ENCODE measurements around the gene STK26. TPM values are rescaled to one million over a fixed set of nuclear protein-coding genes. Genes with fewer than 3 reads are reported as not detected.

Gene STK26
- total and polyA plus RNA-seq, 4 donors, result 9.1 to 16.4 (median 11.1) TPM

- peaks cover 0 to 58% (median 41%) of the 10 kb centered on the region in 3 donors for H3K27me3 ChIP-seq (ENCODE audit: control insufficient read depth in 3 of 3, insufficient read depth in 3 of 3, low read length in 2 of 3)
- no peaks in the 10 kb centered on the region for H3K36me3 ChIP-seq (ENCODE audit: control insufficient read depth in 4 of 4, insufficient read depth in 4 of 4, low read length in 4 of 4)
- no peak for ATAC-seq (ENCODE audit: insufficient read depth, low FRiP score)
- 45 to 82% methylated on average over 5 of the region's 5 CpGs for WGBS, 2 donors
- no peak for TF ChIP-seq CTCF (IDR thresholded peaks at IDR 0.05; ENCODE audit: control extremely low read depth, extremely low read depth)
- no peaks in the 10 kb centered on the region for H3K4me1 ChIP-seq (ENCODE audit: control insufficient read depth in 5 of 5, insufficient read depth in 5 of 5, low read length in 5 of 5)
- no peak overlapping the region for H3K4me3 ChIP-seq
- H3K27ac ChIP-seq (ENCODE audit: low read depth in 1 of 2, low read length in 1 of 2), result no peak overlapping the region
- DNase-seq, result no peak
- no peak overlapping the region for H3K9ac ChIP-seq (ENCODE audit: insufficient read depth in 1 of 2, low read length in 2 of 2)
- no peaks in the 10 kb centered on the region for H3K9me3 ChIP-seq (ENCODE audit: control insufficient read depth in 4 of 4, insufficient read depth in 3 of 4, low read length in 3 of 4)
Measured at GRCh38 chrX:132037479-132037993, 14.4 kb downstream of the STK26 start.

- Histone ChIP-seq H3K27me3 (ENCODE audit: control insufficient read depth in 3 of 3, insufficient read depth in 3 of 3, low read length in 2 of 3) (peaks cover 0 to 64% (median 32%) of the 10 kb centered on the region in 3 donors), H3K4me1 (ENCODE audit: control insufficient read depth in 5 of 5, insufficient read depth in 5 of 5, low read length in 5 of 5) (no peaks in the 10 kb centered on the region), H3K27ac (ENCODE audit: low read depth in 1 of 2, low read length in 1 of 2) (no peak overlapping the region), H3K9me3 (ENCODE audit: control insufficient read depth in 4 of 4, insufficient read depth in 3 of 4, low read length in 3 of 4) (no peaks in the 10 kb centered on the region), H3K9ac (ENCODE audit: insufficient read depth in 1 of 2, low read length in 2 of 2) (no peak overlapping the region), H3K4me3 (no peak overlapping the region), H3K36me3 (ENCODE audit: control insufficient read depth in 4 of 4, insufficient read depth in 4 of 4, low read length in 4 of 4) (no peaks in the 10 kb centered on the region)
- ATAC-seq (ENCODE audit: insufficient read depth, low FRiP score), result no peak
- 78 to 91% methylated on average over 2 of the region's 2 CpGs for WGBS, 2 donors
- DNase-seq, result no peak
- no peak for TF ChIP-seq CTCF (IDR thresholded peaks at IDR 0.05; ENCODE audit: control extremely low read depth, extremely low read depth)
Measured at GRCh38 chrX:132040066-132040465, 17.0 kb downstream of the STK26 start.

GRCh38 chrX:132041015-132041414 lies 17.9 kb downstream of the STK26 start:
- no peak for ATAC-seq (ENCODE audit: insufficient read depth, low FRiP score)
- H3K27ac ChIP-seq (ENCODE audit: low read depth in 1 of 2, low read length in 1 of 2), result no peak overlapping the region
- H3K4me3 ChIP-seq, result no peak overlapping the region
- no peaks in the 10 kb centered on the region for H3K36me3 ChIP-seq (ENCODE audit: control insufficient read depth in 4 of 4, insufficient read depth in 4 of 4, low read length in 4 of 4)
- H3K9ac ChIP-seq (ENCODE audit: insufficient read depth in 1 of 2, low read length in 2 of 2), result no peak overlapping the region
- WGBS, 2 donors, result 69 to 86% methylated on average over 4 of the region's 4 CpGs
- H3K27me3 ChIP-seq (ENCODE audit: control insufficient read depth in 3 of 3, insufficient read depth in 3 of 3, low read length in 2 of 3), result peaks cover 0 to 67% (median 33%) of the 10 kb centered on the region in 3 donors
- no peak for DNase-seq
- no peaks in the 10 kb centered on the region for H3K9me3 ChIP-seq (ENCODE audit: control insufficient read depth in 4 of 4, insufficient read depth in 3 of 4, low read length in 3 of 4)
- TF ChIP-seq CTCF (IDR thresholded peaks at IDR 0.05; ENCODE audit: control extremely low read depth, extremely low read depth), result no peak
- no peaks in the 10 kb centered on the region for H3K4me1 ChIP-seq (ENCODE audit: control insufficient read depth in 5 of 5, insufficient read depth in 5 of 5, low read length in 5 of 5)

- Histone ChIP-seq H3K9ac (ENCODE audit: insufficient read depth in 1 of 2, low read length in 2 of 2) (no peak overlapping the region), H3K9me3 (ENCODE audit: control insufficient read depth in 4 of 4, insufficient read depth in 3 of 4, low read length in 3 of 4) (no peaks in the 10 kb centered on the region), H3K27ac (ENCODE audit: low read depth in 1 of 2, low read length in 1 of 2) (no peak overlapping the region), H3K4me3 (no peak overlapping the region), H3K4me1 (ENCODE audit: control insufficient read depth in 5 of 5, insufficient read depth in 5 of 5, low read length in 5 of 5) (no peaks in the 10 kb centered on the region), H3K36me3 (ENCODE audit: control insufficient read depth in 4 of 4, insufficient read depth in 4 of 4, low read length in 4 of 4) (no peaks in the 10 kb centered on the region), H3K27me3 (ENCODE audit: control insufficient read depth in 3 of 3, insufficient read depth in 3 of 3, low read length in 2 of 3) (peaks cover 0 to 63% (median 28%) of the 10 kb centered on the region in 3 donors)
- TF ChIP-seq CTCF (IDR thresholded peaks at IDR 0.05; ENCODE audit: control extremely low read depth, extremely low read depth), result no peak
- 70 to 93% methylated on average over 2 of the region's 2 CpGs for WGBS, 2 donors
- no peak for ATAC-seq (ENCODE audit: insufficient read depth, low FRiP score)
- no peak for DNase-seq
Measured at GRCh38 chrX:132043977-132044376, 20.9 kb downstream of the STK26 start.
